Neural progenitor cell (in vitro differentiated cells): Measurements from ENCODE around the gene HOXA1. TPM values are rescaled to one million over a fixed set of nuclear protein-coding genes. Genes with fewer than 3 reads are reported as not detected.

Experiments used
- DNase-seq: peaks from one replicate; pipeline ENCODE4 v3.0.0-alpha.2; 2016; ENCODE audit warnings: low spot score
- H2AFZ ChIP-seq: fragments of 200-600 bp; sonication (generic); replicated peaks from 2 replicates; pipeline ENCODE4 v1.6.1; 2016; ENCODE audit warnings: antibody characterized with exemption
- H3F3A ChIP-seq: fragments of 200-600 bp; sonication (generic); 2 replicates; pipeline ENCODE4 v1.6.1; 2016; ENCODE audit warnings: antibody characterized with exemption, low read depth
- H3K27ac ChIP-seq: fragments of 200-600 bp; sonication (generic); 2 replicates; pipeline ENCODE4 v1.5.1; 2016; ENCODE audit warnings: mild to moderate bottlenecking
- H3K27me3 ChIP-seq: fragments of 200-600 bp; sonication (generic); 2 replicates; pipeline ENCODE4 v1.6.1; 2016; ENCODE audit warnings: mild to moderate bottlenecking, moderate library complexity
- H3K36me3 ChIP-seq: fragments of 200-600 bp; sonication (generic); 2 replicates; pipeline ENCODE4 v1.5.1; 2016
- H3K4me1 ChIP-seq: fragments of 200-600 bp; sonication (generic); 2 replicates; pipeline ENCODE4 v1.6.1; 2016; ENCODE audit warnings: mixed run types
- H3K4me2 ChIP-seq: fragments of 200-600 bp; sonication (generic); 2 replicates; pipeline ENCODE4 v1.6.1; 2016
- H3K4me3 ChIP-seq: fragments of 200-600 bp; sonication (generic); 2 replicates; pipeline ENCODE4 v1.5.1; 2016
- H3K79me2 ChIP-seq: fragments of 200-600 bp; sonication (generic); 2 replicates; pipeline ENCODE4 v1.6.1; 2016; ENCODE audit warnings: low read depth
- H3K9ac ChIP-seq: fragments of 200-600 bp; sonication (generic); 2 replicates; pipeline ENCODE4 v1.6.1; 2016
- H3K9me3 ChIP-seq: fragments of 200-600 bp; sonication (generic); 2 replicates; pipeline ENCODE4 v1.5.1; 2016; ENCODE audit warnings: low read depth
- H4K20me1 ChIP-seq: fragments of 200-600 bp; sonication (generic); 2 replicates; pipeline ENCODE4 v1.6.1; 2016; ENCODE audit warnings: low read depth
- H3K27ac Mint-ChIP-seq: 3 replicates; pipeline ENCODE4 v1.8.0; 2021; ENCODE audit warnings: mixed read lengths
- H3K27me3 Mint-ChIP-seq: 2 replicates; pipeline ENCODE4 v1.8.0; 2022; ENCODE audit warnings: low read depth, mild to moderate bottlenecking, inconsistent platforms, moderate library complexity, mixed read lengths; ENCODE audit not compliant: insufficient read depth
- H3K36me3 Mint-ChIP-seq: 3 replicates; pipeline ENCODE4 v1.8.0; 2021; ENCODE audit warnings: mixed read lengths
- H3K4me1 Mint-ChIP-seq: 3 replicates; pipeline ENCODE4 v1.8.0; 2021; ENCODE audit warnings: mixed read lengths
- H3K4me3 Mint-ChIP-seq: 3 replicates; pipeline ENCODE4 v1.8.0; 2021; ENCODE audit warnings: mild to moderate bottlenecking, moderate library complexity, mixed read lengths
- H3K9me3 Mint-ChIP-seq: 3 replicates; pipeline ENCODE4 v1.8.0; 2020; ENCODE audit warnings: mixed read lengths
- EZH2 ChIP-seq: fragments of 200-600 bp; sonication (generic); IDR thresholded peaks from 2 replicates; pipeline ENCODE4 v1.6.1; 2017; ENCODE audit warnings: antibody characterized with exemption, mild to moderate bottlenecking, moderate library complexity
- EZH2phosphoT487 ChIP-seq: fragments of 200-600 bp; sonication (generic); IDR thresholded peaks from 2 replicates; pipeline ENCODE4 v1.6.1; 2017; ENCODE audit warnings: antibody characterized with exemption
- total RNA-seq: library from RNA; depleted of rRNA; stranded (reverse); fragments of >200 nt; gene quantifications from 2 replicates; pipeline ENCODE4 v1.2.3, GENCODE V29; 2015; ENCODE audit warnings: low replicate concordance
- TF ChIP-seq, protein P1 (sequence below): fragments of 200-600 bp; sonication (generic); IDR thresholded peaks from 2 replicates; pipeline ENCODE4 v1.5.1; 2017; ENCODE audit warnings: antibody characterized with exemption, mild to moderate bottlenecking

The HOXA1 gene
- total RNA-seq, 1 donor from 2014 or later = not detected

DNA sequence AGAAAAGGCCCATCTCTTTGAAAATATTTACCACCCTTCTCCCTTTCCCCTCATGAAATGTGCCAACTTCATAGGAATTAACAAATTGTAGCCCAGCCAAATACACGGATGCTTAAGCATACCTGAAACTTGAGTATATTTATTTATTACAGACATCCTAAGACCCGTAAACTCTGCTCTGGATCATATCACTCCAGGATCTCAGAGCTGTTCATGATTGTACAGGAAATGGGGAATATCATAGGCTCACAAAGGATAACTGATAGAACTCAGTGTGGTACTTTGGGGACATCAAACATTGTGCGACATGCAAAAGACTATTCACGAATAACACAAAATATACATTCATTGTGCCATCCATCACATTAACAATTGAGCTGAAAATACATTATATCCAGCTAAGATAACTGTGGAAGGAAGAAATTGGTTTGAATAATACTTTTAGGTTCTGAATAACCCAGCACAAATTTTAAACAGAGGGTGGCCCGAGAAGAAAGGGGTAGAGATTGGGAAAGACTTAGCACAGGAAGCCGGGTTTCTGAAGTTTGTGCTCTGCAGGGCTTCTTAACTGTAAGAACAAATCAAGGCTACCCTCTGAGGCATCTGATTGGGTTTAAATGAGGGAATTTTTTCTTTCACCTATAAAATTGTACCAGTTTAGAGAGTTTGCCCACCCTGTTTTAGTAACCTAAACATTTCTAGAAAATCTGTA is 2.5 kb downstream of the HOXA1 start:
- Histone ChIP-seq H3K4me1 (peaks cover 9% of the 10 kb centered on the region), H3K4me3 (no peak overlapping the region), H3K27me3 (peaks cover 100% of the 10 kb centered on the region), H3K9me3 (no peaks in the 10 kb centered on the region), H2AFZ (no peak overlapping the region), H3K79me2 (no peaks in the 10 kb centered on the region), H4K20me1 (peaks cover 66% of the 10 kb centered on the region), H3K4me2 (no peak overlapping the region), H3K27ac (no peak overlapping the region), H3K9ac (no peak overlapping the region), H3F3A (peaks cover 9% of the 10 kb centered on the region), H3K36me3 (no peaks in the 10 kb centered on the region)
- no peak overlapping the region for H3K27ac Mint-ChIP-seq
- no peak for DNase-seq
- TF ChIP-seq EZH2phosphoT487 (peak; percentile 11), EZH2 (peak; percentile 2)
- TF ChIP-seq, protein P1, sequence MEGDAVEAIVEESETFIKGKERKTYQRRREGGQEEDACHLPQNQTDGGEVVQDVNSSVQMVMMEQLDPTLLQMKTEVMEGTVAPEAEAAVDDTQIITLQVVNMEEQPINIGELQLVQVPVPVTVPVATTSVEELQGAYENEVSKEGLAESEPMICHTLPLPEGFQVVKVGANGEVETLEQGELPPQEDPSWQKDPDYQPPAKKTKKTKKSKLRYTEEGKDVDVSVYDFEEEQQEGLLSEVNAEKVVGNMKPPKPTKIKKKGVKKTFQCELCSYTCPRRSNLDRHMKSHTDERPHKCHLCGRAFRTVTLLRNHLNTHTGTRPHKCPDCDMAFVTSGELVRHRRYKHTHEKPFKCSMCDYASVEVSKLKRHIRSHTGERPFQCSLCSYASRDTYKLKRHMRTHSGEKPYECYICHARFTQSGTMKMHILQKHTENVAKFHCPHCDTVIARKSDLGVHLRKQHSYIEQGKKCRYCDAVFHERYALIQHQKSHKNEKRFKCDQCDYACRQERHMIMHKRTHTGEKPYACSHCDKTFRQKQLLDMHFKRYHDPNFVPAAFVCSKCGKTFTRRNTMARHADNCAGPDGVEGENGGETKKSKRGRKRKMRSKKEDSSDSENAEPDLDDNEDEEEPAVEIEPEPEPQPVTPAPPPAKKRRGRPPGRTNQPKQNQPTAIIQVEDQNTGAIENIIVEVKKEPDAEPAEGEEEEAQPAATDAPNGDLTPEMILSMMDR = no peak
- peaks cover 12% of the 10 kb centered on the region for H3K9me3 Mint-ChIP-seq
- no peak overlapping the region for H3K4me3 Mint-ChIP-seq
- peaks cover 10% of the 10 kb centered on the region for H3K4me1 Mint-ChIP-seq
- peaks cover 89% of the 10 kb centered on the region for H3K27me3 Mint-ChIP-seq
- no peaks in the 10 kb centered on the region for H3K36me3 Mint-ChIP-seq

DNA sequence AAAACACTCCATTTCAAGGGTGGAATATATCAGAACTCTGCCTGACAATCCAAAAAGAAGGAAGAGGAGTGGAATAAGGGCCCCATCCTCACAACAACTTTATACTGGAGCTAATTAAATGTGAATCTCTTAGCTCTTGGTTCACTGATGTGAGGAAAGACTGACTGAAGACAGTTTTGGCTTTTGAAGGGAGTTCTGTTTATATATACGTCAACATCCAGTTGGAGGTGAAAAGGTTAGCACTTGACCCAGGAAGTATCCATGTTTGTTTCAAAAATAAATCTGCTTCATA is 3.0 kb downstream of the HOXA1 start:
- H3K4me3 Mint-ChIP-seq = no peak overlapping the region

DNA sequence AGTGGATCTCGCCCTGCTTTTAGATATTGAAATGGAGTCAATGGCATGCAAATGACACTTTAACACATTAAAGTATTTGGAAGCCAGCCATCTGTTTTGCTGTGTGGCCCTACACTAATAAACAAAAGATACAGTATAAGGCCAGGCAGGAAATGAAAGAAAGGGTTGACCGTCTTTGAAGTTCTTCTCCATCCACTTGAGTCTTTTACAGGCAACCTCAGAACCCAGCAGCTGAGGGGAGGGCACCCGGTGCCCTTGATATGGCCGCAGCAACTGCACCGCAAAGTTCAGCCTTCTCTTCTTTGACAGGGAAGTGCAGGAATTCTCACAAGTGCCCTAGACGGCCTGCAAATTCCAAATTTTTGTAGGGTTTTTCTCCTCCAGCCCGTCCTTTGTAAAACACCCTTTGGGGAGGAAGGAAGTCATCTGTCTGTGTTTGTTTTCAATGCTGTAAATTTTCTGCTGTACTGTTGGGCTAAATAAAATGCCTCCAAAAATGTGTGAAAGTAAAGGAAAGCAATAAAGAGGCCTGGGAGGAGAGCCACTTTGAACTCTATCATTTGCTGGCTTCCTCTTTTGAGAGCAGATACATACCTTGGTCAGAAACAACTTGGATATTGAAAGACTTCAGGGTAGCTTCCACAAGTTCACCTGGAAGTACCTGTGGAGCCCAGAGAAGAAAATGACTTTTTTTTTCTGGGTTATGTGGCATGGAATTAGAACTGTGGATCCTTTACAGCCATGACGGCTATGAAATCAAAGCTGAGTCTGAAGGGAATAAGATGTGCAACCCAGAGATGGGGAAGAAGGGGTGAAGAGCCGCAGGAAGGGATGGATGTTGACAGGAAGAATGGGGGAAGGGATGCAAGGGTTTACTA is 3.6 kb downstream of the HOXA1 start:
- Histone ChIP-seq H4K20me1 (peaks cover 55% of the 10 kb centered on the region), H3K27ac (no peak overlapping the region), H3F3A (peaks cover 9% of the 10 kb centered on the region), H3K27me3 (peaks cover 100% of the 10 kb centered on the region), H2AFZ (no peak overlapping the region), H3K4me1 (peaks cover 7% of the 10 kb centered on the region), H3K4me3 (no peak overlapping the region), H3K9me3 (no peaks in the 10 kb centered on the region), H3K36me3 (no peaks in the 10 kb centered on the region), H3K4me2 (no peak overlapping the region), H3K9ac (no peak overlapping the region), H3K79me2 (no peaks in the 10 kb centered on the region)
- peaks cover 87% of the 10 kb centered on the region for H3K27me3 Mint-ChIP-seq
- H3K36me3 Mint-ChIP-seq = no peaks in the 10 kb centered on the region
- TF ChIP-seq EZH2 (peak; percentile 77), EZH2phosphoT487 (peak; percentile 66)
- TF ChIP-seq, protein P1 = no peak
- peaks cover 16% of the 10 kb centered on the region for H3K9me3 Mint-ChIP-seq
- no peak overlapping the region for H3K4me3 Mint-ChIP-seq
- peaks cover 8% of the 10 kb centered on the region for H3K4me1 Mint-ChIP-seq
- DNase-seq = peak; percentile 11
- H3K27ac Mint-ChIP-seq = no peak overlapping the region

More for the DNA sequence above, 3.0 kb downstream of the HOXA1 start:
- Histone ChIP-seq H3K9me3 (no peaks in the 10 kb centered on the region), H3K4me2 (no peak overlapping the region), H3K4me1 (peaks cover 7% of the 10 kb centered on the region), H4K20me1 (peaks cover 61% of the 10 kb centered on the region), H3K27ac (no peak overlapping the region), H3K4me3 (no peak overlapping the region), H2AFZ (no peak overlapping the region), H3K27me3 (peaks cover 100% of the 10 kb centered on the region), H3F3A (peaks cover 9% of the 10 kb centered on the region), H3K9ac (no peak overlapping the region), H3K36me3 (no peaks in the 10 kb centered on the region), H3K79me2 (no peaks in the 10 kb centered on the region)
- Mint-ChIP-seq H3K27ac (no peak overlapping the region), H3K27me3 (peaks cover 87% of the 10 kb centered on the region), H3K9me3 (peaks cover 12% of the 10 kb centered on the region), H3K4me1 (peaks cover 10% of the 10 kb centered on the region), H3K36me3 (no peaks in the 10 kb centered on the region)
- TF ChIP-seq EZH2phosphoT487 = no peak
- TF ChIP-seq EZH2 = no peak
- TF ChIP-seq, protein P1 = no peak
- DNase-seq = no peak
